GM19468 (cell line): ENCODE measurements around the gene NPAS2.

Source experiments
- ATAC-seq: cut with Tn5 transposase; IDR thresholded peaks from one replicate; pipeline ENCODE4 v1.9.1; 2021; ENCODE audit warnings: mild to moderate bottlenecking, moderate library complexity, moderate number of reproducible peaks; ENCODE audit not compliant: unreplicated experiment; ENCODE audit errors: extremely low read depth

The NPAS2 gene

GRCh38 chr2:100819370-100820272 is at the start of gene NPAS2:
TSS of gene NPAS2 (plus strand) at chr2:100820139. CDS start at chr2:100904755, 84,616 bp downstream.
- ATAC-seq, result no peak

GRCh38 chr2:100771125-100771524 is 48.8 kb upstream of the NPAS2 start:
- no peak for ATAC-seq

- no peak for ATAC-seq
These were observed 46.4 kb upstream of the NPAS2 start for GRCh38 chr2:100773538-100773937.

- no peak for ATAC-seq
These were observed 43.5 kb upstream of the NPAS2 start for GRCh38 chr2:100776445-100776844.

- ATAC-seq, result no peak
These were observed 41.1 kb upstream of the NPAS2 start for GRCh38 chr2:100778637-100779450.

- no peak for ATAC-seq
These were observed 40.1 kb upstream of the NPAS2 start for GRCh38 chr2:100779908-100780202.

DNA sequence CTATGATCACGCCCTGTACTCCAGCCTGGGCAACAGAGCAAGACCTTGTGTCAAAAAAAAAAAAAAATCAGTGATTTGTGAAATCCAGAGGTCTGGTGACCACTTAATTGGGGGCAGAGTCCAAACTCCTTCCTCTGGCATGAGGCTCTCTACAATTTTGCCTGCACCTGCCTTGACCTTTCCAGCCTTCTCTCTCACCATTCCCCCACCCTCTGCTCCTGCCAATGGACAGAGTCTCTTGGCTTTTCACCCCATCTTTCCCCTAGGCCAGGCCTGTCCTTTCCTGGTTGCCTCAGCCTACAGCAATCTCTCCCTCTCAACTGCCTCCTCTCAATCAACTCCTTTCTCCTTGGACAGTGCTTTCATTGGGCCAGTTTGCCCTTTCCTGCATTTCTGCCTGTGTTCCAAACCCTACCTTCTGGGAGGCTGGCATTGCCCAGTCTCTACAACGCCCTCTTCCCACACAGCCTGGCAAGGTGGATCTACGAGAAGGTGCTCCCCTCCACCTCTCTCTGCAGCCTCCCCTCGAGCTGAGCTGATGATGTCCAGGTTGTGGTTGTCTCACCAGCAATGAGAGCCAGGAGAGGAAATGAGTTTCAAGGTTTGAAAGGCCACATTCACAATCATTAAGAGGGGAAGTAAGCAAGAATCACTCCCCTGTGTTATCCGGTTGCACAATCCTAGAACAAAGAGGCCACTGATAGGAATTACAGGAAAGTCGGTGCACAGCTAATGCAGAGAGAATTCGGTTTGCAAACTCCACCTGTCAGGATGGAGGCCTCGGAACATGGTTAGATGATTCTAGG is 39.5 kb upstream of the NPAS2 start:
- ATAC-seq, result no peak

GRCh38 chr2:100781009-100781325 is 39.0 kb upstream of the NPAS2 start:
- ATAC-seq, result no peak

- no peak for ATAC-seq
These were observed 38.2 kb upstream of the NPAS2 start for GRCh38 chr2:100781523-100782379.

- ATAC-seq, result no peak
These were observed 37.5 kb upstream of the NPAS2 start for GRCh38 chr2:100782380-100782878.

GRCh38 chr2:100783987-100784386 is 36.0 kb upstream of the NPAS2 start:
- ATAC-seq, result no peak

DNA sequence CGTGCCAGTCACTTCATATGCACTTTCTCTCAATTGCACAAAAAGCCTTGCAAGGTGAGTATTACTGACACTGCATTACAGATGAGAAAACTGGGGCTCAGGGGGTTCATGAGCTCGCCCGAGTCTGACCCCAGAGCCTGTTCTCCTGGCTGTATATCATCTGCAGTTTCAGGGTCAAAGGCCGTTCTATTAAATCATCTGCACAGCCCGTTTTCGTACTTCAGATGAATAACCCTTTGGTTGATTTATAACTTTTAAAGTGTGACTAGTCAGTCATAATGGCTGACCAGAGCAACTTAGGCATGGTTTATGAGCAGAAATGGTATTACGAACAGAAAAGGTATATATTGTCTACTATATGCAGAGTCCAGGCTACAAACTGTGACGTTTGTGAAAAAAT is 35.3 kb upstream of the NPAS2 start:
- no peak for ATAC-seq

GRCh38 chr2:100785626-100786296 is 34.2 kb upstream of the NPAS2 start:
- ATAC-seq, result no peak

- no peak for ATAC-seq
These were observed 33.7 kb upstream of the NPAS2 start for GRCh38 chr2:100786297-100786658.

- ATAC-seq, result no peak
These were observed 33.0 kb upstream of the NPAS2 start for GRCh38 chr2:100786985-100787384.

DNA sequence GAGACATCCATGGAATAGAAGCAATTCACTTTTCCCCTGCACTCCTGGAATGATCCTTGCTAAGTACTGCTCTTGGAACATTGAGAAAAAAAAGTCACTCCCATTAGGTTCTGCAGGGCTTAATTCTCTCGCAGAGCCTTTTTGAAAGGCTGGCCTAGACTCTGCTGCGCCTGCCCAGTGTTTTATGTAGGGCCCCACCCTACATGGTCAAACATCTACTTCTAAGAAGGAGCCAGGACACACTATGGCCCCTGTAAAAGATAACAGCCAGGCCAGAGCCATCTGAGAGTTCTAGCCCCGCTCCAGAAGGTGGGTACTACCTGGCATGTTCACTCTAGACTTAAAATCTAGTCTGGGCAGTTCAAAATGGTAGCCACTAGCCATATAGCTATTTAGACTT is 30.6 kb upstream of the NPAS2 start:
- ATAC-seq, result no peak

DNA sequence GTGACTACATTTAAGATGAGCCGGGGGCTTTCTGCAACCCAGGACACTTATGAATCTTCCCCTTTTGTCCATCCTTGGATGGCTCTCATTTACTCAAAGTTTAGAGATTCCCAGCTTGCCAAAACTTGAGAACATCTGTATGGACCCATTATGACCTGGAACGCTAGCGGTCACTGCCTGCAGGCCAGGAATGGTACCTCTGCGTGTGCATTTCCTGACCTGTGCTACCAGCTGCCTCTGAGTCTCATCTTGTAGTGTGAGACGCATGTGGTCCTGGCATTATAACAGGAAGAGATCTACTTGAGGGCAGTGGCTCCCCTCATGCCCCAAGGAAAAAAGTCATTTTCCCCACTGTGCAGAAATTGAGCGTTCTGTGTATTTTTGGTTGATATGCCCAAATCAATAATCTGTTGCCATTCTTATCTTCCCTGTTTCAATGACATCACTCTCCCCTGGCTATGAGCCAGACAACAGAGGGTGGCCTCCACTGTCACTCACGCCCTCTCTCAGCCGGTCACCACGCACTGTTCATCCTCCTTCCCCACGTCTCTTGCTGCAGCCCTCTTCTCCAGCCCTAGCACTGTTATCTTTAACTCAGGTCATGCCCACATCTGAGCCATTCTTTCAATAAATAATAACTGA is 28.5 kb upstream of the NPAS2 start:
- ATAC-seq, result no peak

GRCh38 chr2:100791936-100792308 is 28.0 kb upstream of the NPAS2 start:
- no peak for ATAC-seq

DNA sequence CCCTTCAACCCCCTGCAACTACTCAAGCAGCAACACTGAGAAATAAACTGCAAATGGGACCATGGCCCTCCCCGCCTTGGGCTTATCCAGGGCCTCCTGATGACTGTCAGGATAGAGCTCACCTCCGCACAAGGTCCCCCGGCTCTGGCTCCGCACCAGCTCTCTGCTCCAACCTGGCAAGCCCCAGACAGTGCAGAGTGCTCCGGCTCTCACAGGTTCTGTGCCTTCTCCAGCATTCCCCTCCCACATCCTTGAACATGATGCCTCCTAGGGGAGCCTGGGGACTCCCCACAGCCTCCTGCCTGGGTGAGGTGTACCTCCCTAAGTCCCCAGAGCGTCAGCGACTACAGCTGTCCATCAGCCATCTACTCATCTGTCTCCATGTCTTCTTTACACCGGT is 26.7 kb upstream of the NPAS2 start:
- no peak for ATAC-seq
